Measurements from ENCODE around the gene NR4A1. TPM values are rescaled to one million over a fixed set of nuclear protein-coding genes. Genes with fewer than 3 reads are reported as not detected.

NR4A1 gene
- polyA plus RNA-seq, 1 experiment, result 18.6 TPM

DNA sequence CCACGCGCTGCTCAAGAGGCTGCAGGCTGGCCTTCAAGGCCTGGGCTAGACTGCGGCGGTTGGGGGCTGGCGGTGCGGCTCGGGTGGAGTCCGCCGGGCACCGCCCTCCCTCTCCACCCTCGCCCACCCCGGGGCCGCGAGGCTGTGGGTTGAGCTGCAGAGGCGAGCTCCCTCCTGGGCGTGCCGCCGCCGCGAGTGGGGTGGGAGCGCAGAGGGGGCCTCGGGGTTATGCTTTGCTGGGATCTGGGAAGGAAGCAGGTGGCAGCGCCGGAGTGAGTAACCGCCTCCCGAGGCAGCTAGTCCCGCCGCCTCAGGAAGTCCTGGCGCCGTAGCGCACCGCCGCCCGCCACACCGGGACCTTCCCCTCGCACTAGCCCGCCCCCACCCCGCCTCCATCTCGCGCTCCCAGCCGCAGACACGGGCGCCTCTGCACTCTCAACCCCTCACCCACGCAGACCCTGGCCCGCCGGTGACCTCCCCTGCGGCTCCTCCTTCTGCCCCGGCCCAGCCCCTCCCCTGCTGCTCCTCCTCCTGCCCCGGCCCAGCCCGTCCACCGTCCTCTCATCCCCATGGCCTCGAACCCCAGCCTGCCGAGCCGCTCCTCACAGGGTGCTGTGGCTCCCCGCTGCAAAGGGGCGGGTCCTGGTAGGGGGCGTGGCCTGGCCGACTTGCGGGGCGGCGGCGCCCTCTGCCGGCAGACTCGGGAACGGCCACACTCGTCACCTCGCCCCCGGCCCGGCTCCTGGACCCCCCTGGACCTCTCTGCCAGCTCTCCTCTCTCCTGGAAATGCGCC lies 27.9 kb upstream of the NR4A1 start:
- peak overlapping the region; percentile 61 for H3K4me3 ChIP-seq (ENCODE audit: low read depth, low read length)
- TF ChIP-seq, protein P1, sequence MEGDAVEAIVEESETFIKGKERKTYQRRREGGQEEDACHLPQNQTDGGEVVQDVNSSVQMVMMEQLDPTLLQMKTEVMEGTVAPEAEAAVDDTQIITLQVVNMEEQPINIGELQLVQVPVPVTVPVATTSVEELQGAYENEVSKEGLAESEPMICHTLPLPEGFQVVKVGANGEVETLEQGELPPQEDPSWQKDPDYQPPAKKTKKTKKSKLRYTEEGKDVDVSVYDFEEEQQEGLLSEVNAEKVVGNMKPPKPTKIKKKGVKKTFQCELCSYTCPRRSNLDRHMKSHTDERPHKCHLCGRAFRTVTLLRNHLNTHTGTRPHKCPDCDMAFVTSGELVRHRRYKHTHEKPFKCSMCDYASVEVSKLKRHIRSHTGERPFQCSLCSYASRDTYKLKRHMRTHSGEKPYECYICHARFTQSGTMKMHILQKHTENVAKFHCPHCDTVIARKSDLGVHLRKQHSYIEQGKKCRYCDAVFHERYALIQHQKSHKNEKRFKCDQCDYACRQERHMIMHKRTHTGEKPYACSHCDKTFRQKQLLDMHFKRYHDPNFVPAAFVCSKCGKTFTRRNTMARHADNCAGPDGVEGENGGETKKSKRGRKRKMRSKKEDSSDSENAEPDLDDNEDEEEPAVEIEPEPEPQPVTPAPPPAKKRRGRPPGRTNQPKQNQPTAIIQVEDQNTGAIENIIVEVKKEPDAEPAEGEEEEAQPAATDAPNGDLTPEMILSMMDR (IDR thresholded peaks at IDR 0.05; ENCODE audit: insufficient read depth, low read depth, low read length), result peak; percentile 91
- H3K27me3 ChIP-seq (ENCODE audit: control insufficient read depth, insufficient read depth, low read length), result no peaks in the 10 kb centered on the region; the same call in 1 of the 2 replicates
- DNase-seq (ENCODE audit: low read depth), result no peak
- POLR2A ChIA-PET, result interaction anchor here (0.6 kb wide), 1 partner anchor 9 kb away, joined by 10 read pairs; no protein-coding TSS in a partner anchor
- no peaks in the 10 kb centered on the region for H3K36me3 ChIP-seq (ENCODE audit: control insufficient read depth, insufficient read depth, low read length)
- CTCF ChIA-PET, result interaction anchor here (0.5 to 24.9 kb wide), 27 partner anchors 12 to 324 kb away, joined by 3 to 974 read pairs (median 4); partner anchors contain the start of genes ACVRL1, ATG101, SMIM41 and TAMALIN

DNA sequence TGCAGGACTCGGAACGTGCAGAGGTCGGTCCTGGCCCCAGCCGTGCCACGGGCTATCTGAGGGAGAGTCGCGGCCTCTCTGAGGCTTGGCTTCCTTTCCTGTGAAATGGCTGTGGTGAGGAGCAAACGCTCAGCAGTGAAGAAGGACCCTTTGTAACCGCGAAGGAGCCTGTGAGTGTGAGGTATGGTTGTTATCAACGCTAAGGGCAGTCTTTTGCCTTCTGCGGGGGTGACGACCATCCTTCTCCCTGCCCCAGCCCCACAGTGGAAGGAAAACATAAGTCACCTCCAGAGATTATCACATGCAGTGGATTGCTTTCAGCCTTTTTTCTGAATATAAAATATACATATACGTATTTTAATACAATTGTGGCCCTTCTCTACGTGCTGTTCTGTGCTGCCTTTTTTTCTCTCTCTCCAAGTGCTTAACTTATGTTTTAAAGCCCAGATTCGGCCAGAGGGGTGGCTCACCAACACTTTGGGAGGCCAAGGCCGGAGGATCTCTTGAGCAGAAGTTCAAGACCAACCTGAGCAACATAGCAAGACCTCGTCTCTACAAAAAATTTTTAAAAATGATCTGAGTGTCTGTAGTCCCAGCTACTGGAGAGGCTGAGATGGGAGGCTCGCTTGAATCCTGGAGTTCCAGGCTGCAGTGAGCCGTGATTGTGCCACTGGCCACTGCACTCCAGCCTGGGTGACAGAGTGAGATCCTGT lies 27.1 kb upstream of the NR4A1 start:
- H3K27me3 ChIP-seq (ENCODE audit: control insufficient read depth, insufficient read depth, low read length), result no peaks in the 10 kb centered on the region
- CTCF ChIA-PET, result interaction anchor here (0.5 to 24.9 kb wide), 24 partner anchors 11 to 323 kb away, joined by 3 to 974 read pairs (median 6); partner anchors contain the start of genes ACVRL1, ATG101, SMIM41 and TAMALIN
- TF ChIP-seq, protein P1 (IDR thresholded peaks at IDR 0.05; ENCODE audit: insufficient read depth, low read depth, low read length), result no peak
- DNase-seq (ENCODE audit: low read depth), result no peak
- peak overlapping the region; percentile 61 for H3K4me3 ChIP-seq (ENCODE audit: low read depth, low read length)
- POLR2A ChIA-PET, result no interaction called here
- no peaks in the 10 kb centered on the region for H3K36me3 ChIP-seq (ENCODE audit: control insufficient read depth, insufficient read depth, low read length)

GRCh38 chr12:52024845-52025230 lies 26.4 kb upstream of the NR4A1 start:
- TF ChIP-seq, protein P1 (IDR thresholded peaks at IDR 0.05; ENCODE audit: insufficient read depth, low read depth, low read length), result no peak
- CTCF ChIA-PET, result interaction anchor here (0.7 to 24.9 kb wide), 35 partner anchors 10 to 860 kb away, joined by 3 to 974 read pairs (median 9); partner anchors contain the start of genes ACVRL1, ATG101, NR4A1 and SMIM41
- POLR2A ChIA-PET, result interaction anchor here (0.5 kb wide), 2 partner anchors 18 to 662 kb away, joined by 3 read pairs; partner anchors contain the start of gene TAMALIN
- Histone ChIP-seq H3K4me3 (ENCODE audit: low read depth, low read length) (no peak overlapping the region), H3K27me3 (ENCODE audit: control insufficient read depth, insufficient read depth, low read length) (no peaks in the 10 kb centered on the region), H3K36me3 (ENCODE audit: control insufficient read depth, insufficient read depth, low read length) (no peaks in the 10 kb centered on the region)
- no peak for DNase-seq (ENCODE audit: low read depth)

- TF ChIP-seq, protein P1 (IDR thresholded peaks at IDR 0.05; ENCODE audit: insufficient read depth, low read depth, low read length), result no peak
- ChIA-PET POLR2A (interaction anchor here (1.2 kb wide), 1 partner anchor 57 kb away, joined by 7 read pairs; no protein-coding TSS in a partner anchor), CTCF (interaction anchor here (0.7 to 24.9 kb wide), 32 partner anchors 9 to 853 kb away, joined by 3 to 974 read pairs (median 9); partner anchors contain the start of genes ACVRL1, ATG101, NR4A1 and SMIM41)
- H3K27me3 ChIP-seq (ENCODE audit: control insufficient read depth, insufficient read depth, low read length), result no peaks in the 10 kb centered on the region
- H3K4me3 ChIP-seq (ENCODE audit: low read depth, low read length), result no peak overlapping the region
- no peaks in the 10 kb centered on the region for H3K36me3 ChIP-seq (ENCODE audit: control insufficient read depth, insufficient read depth, low read length)
- DNase-seq (ENCODE audit: low read depth), result no peak
Measured at GRCh38 chr12:52026263-52026662, 25.0 kb upstream of the NR4A1 start.
